Chondrocyte (in vitro differentiated cells): Measurements from ENCODE around the gene WIF1. TPM values are rescaled to one million over a fixed set of nuclear protein-coding genes. Genes with fewer than 3 reads are reported as not detected.

Experiments used
- DNase-seq: peaks from one replicate; pipeline ENCODE4 v3.0.0; 2021; ENCODE audit warnings: mixed read lengths, low spot score
- H3K27ac Mint-ChIP-seq: one replicate; pipeline ENCODE4 v1.8.0; 2021; ENCODE audit warnings: mild to moderate bottlenecking, moderate library complexity, mixed read lengths; ENCODE audit not compliant: unreplicated experiment
- H3K27me3 Mint-ChIP-seq: 2 replicates; pipeline ENCODE4 v1.8.0; 2021; ENCODE audit warnings: low read depth, mixed read lengths
- H3K36me3 Mint-ChIP-seq: 2 replicates; pipeline ENCODE4 v1.8.0; 2021; ENCODE audit warnings: low read depth, mixed read lengths
- H3K4me1 Mint-ChIP-seq: 2 replicates; pipeline ENCODE4 v1.8.0; 2021; ENCODE audit warnings: low read depth, mild to moderate bottlenecking, mixed read lengths
- H3K4me3 Mint-ChIP-seq: one replicate; pipeline ENCODE4 v1.8.0; 2021; ENCODE audit warnings: mild to moderate bottlenecking, moderate library complexity, mixed read lengths; ENCODE audit not compliant: unreplicated experiment
- H3K9me3 Mint-ChIP-seq: 2 replicates; pipeline ENCODE4 v1.8.0; 2021; ENCODE audit warnings: low read depth, mixed read lengths
- CTCF ChIP-seq: fragments of 200-600 bp; sonication (generic); IDR thresholded peaks from 2 replicates; pipeline ENCODE4 v1.5.0; 2021; ENCODE audit warnings: antibody characterized with exemption, mild to moderate bottlenecking, moderate library complexity
- total RNA-seq: library from RNA; stranded (reverse); gene quantifications from 3 replicates; pipeline ENCODE4 v1.2.1, GENCODE V29; 2021

WIF1 gene
- total RNA-seq, 1 donor from 2014 or later, result not detected

GRCh38 chr12:65015850-65016249 is 105.3 kb downstream of the WIF1 start:
- Mint-ChIP-seq H3K36me3 (no peaks in the 10 kb centered on the region), H3K27ac (no peak overlapping the region), H3K4me1 (no peaks in the 10 kb centered on the region), H3K4me3 (no peak overlapping the region), H3K9me3 (no peaks in the 10 kb centered on the region), H3K27me3 (peaks cover 37% of the 10 kb centered on the region)
- no peak for TF ChIP-seq CTCF
- no peak for DNase-seq

GRCh38 chr12:65014504-65015271 is 106.4 kb downstream of the WIF1 start:
- no peak overlapping the region for H3K27ac Mint-ChIP-seq
- TF ChIP-seq CTCF, result no peak
- DNase-seq, result no peak
- peaks cover 37% of the 10 kb centered on the region for H3K27me3 Mint-ChIP-seq
- no peaks in the 10 kb centered on the region for H3K36me3 Mint-ChIP-seq
- no peaks in the 10 kb centered on the region for H3K4me1 Mint-ChIP-seq
- no peaks in the 10 kb centered on the region for H3K9me3 Mint-ChIP-seq
- H3K4me3 Mint-ChIP-seq, result no peak overlapping the region

GRCh38 chr12:65010437-65010836 is 110.7 kb downstream of the WIF1 start:
- no peak for TF ChIP-seq CTCF
- no peaks in the 10 kb centered on the region for H3K4me1 Mint-ChIP-seq
- no peaks in the 10 kb centered on the region for H3K36me3 Mint-ChIP-seq

GRCh38 chr12:65005716-65006115 is 115.4 kb downstream of the WIF1 start:
- Mint-ChIP-seq H3K27me3 (peaks cover 16% of the 10 kb centered on the region), H3K4me1 (no peaks in the 10 kb centered on the region), H3K27ac (no peak overlapping the region), H3K36me3 (no peaks in the 10 kb centered on the region), H3K4me3 (no peak overlapping the region), H3K9me3 (no peaks in the 10 kb centered on the region)
- TF ChIP-seq CTCF, result no peak
- no peak for DNase-seq

More at GRCh38 chr12:65010437-65010836, 110.7 kb downstream of the WIF1 start:
- Mint-ChIP-seq H3K9me3 (no peaks in the 10 kb centered on the region), H3K27me3 (peaks cover 18% of the 10 kb centered on the region), H3K4me3 (no peak overlapping the region), H3K27ac (no peak overlapping the region)
- no peak for DNase-seq

- Mint-ChIP-seq H3K36me3 (no peaks in the 10 kb centered on the region), H3K27me3 (peaks cover 16% of the 10 kb centered on the region), H3K4me3 (no peak overlapping the region), H3K4me1 (no peaks in the 10 kb centered on the region), H3K27ac (no peak overlapping the region), H3K9me3 (no peaks in the 10 kb centered on the region)
- no peak for TF ChIP-seq CTCF
- DNase-seq, result no peak
Observed at GRCh38 chr12:65004270-65004669, 116.8 kb downstream of the WIF1 start.

Other genes starting within 250 kb of the WIF1 start
- gene LEMD3, start 48.3 kb upstream of the WIF1 start, total RNA-seq, result 21.8 to 27.4 TPM (median 21.9 TPM) in 3 replicates
- 104 to 160 TPM (median 158 TPM) in 3 replicates for gene MSRB3, start 157.4 kb upstream of the WIF1 start, total RNA-seq